ENCODE results near the gene MEX3A. TPM values are rescaled to one million over a fixed set of nuclear protein-coding genes. Genes with fewer than 3 reads are reported as not detected.
A peak's percentile ranks its signal among the peaks of the same experiment; 100 is the strongest.

The MEX3A gene
- total RNA-seq, 1 experiment from 2014 or later, result 5.0 TPM

- DNase-seq, result no peak
- Mint-ChIP-seq H3K27ac (ENCODE audit: unreplicated experiment) (peak overlapping the region; percentile 85), H3K27me3 (ENCODE audit: unreplicated experiment) (no peaks in the 10 kb centered on the region), H3K4me3 (ENCODE audit: low read depth, unreplicated experiment) (no peak overlapping the region), H3K9me3 (ENCODE audit: low read depth, unreplicated experiment) (no peaks in the 10 kb centered on the region), H3K4me1 (ENCODE audit: low read depth, unreplicated experiment) (peaks cover 47% of the 10 kb centered on the region), H3K36me3 (ENCODE audit: insufficient read depth, unreplicated experiment) (peaks cover 50% of the 10 kb centered on the region)
- intact Hi-C loops (cut with micrococcal nuclease; ENCODE audit: unreplicated experiment), result no loop called here
- no TSS peak for BruUV-seq (replicated peaks)
- CTCF ChIA-PET, result interaction anchor here (1.6 to 2.4 kb wide), 2 partner anchors 16 kb away, joined by 6 to 17 read pairs; no protein-coding TSS in a partner anchor
- no peak for TF ChIP-seq CTCF (IDR thresholded peaks at IDR 0.05; ENCODE audit: unreplicated experiment)
These were observed 30.2 kb upstream of the MEX3A start for GRCh38 chr1:156112276-156113137.

GRCh38 chr1:156111355-156111962, 29.2 kb upstream of the MEX3A start:
- no peaks in the 10 kb centered on the region for H3K9me3 Mint-ChIP-seq (ENCODE audit: low read depth, unreplicated experiment)
- peak overlapping the region; percentile 19 for H3K27ac Mint-ChIP-seq (ENCODE audit: unreplicated experiment)
- no peak overlapping the region for H3K4me3 Mint-ChIP-seq (ENCODE audit: low read depth, unreplicated experiment)
- H3K36me3 Mint-ChIP-seq (ENCODE audit: insufficient read depth, unreplicated experiment), result peaks cover 45% of the 10 kb centered on the region
- intact Hi-C loops (cut with micrococcal nuclease; ENCODE audit: unreplicated experiment), result no loop called here
- no peak for DNase-seq
- H3K4me1 Mint-ChIP-seq (ENCODE audit: low read depth, unreplicated experiment), result peaks cover 57% of the 10 kb centered on the region
- CTCF ChIA-PET, result interaction anchor here (0.6 to 1.6 kb wide), 2 partner anchors 15 kb away, joined by 3 to 6 read pairs; no protein-coding TSS in a partner anchor
- no peak for TF ChIP-seq CTCF (IDR thresholded peaks at IDR 0.05; ENCODE audit: unreplicated experiment)
- BruUV-seq (replicated peaks), result no TSS peak
- H3K27me3 Mint-ChIP-seq (ENCODE audit: unreplicated experiment), result no peaks in the 10 kb centered on the region

GRCh38 chr1:156110252-156110651, 28.0 kb upstream of the MEX3A start:
- intact Hi-C loops (cut with micrococcal nuclease; ENCODE audit: unreplicated experiment), result no loop called here
- no peak for DNase-seq
- no peaks in the 10 kb centered on the region for H3K27me3 Mint-ChIP-seq (ENCODE audit: unreplicated experiment)
- H3K4me3 Mint-ChIP-seq (ENCODE audit: low read depth, unreplicated experiment), result no peak overlapping the region
- no peak for TF ChIP-seq CTCF (IDR thresholded peaks at IDR 0.05; ENCODE audit: unreplicated experiment)
- peak overlapping the region; percentile 31 for H3K27ac Mint-ChIP-seq (ENCODE audit: unreplicated experiment)
- CTCF ChIA-PET, result no interaction called here
- peaks cover 65% of the 10 kb centered on the region for H3K4me1 Mint-ChIP-seq (ENCODE audit: low read depth, unreplicated experiment)
- no TSS peak for BruUV-seq (replicated peaks)
- no peaks in the 10 kb centered on the region for H3K9me3 Mint-ChIP-seq (ENCODE audit: low read depth, unreplicated experiment)
- peaks cover 43% of the 10 kb centered on the region for H3K36me3 Mint-ChIP-seq (ENCODE audit: insufficient read depth, unreplicated experiment)

- Mint-ChIP-seq H3K27me3 (ENCODE audit: unreplicated experiment) (no peaks in the 10 kb centered on the region), H3K9me3 (ENCODE audit: low read depth, unreplicated experiment) (no peaks in the 10 kb centered on the region), H3K36me3 (ENCODE audit: insufficient read depth, unreplicated experiment) (peaks cover 43% of the 10 kb centered on the region), H3K4me3 (ENCODE audit: low read depth, unreplicated experiment) (no peak overlapping the region), H3K4me1 (ENCODE audit: low read depth, unreplicated experiment) (peaks cover 74% of the 10 kb centered on the region), H3K27ac (ENCODE audit: unreplicated experiment) (peak overlapping the region; percentile 5)
- no peak for TF ChIP-seq CTCF (IDR thresholded peaks at IDR 0.05; ENCODE audit: unreplicated experiment)
- no peak for DNase-seq
- intact Hi-C loops (cut with micrococcal nuclease; ENCODE audit: unreplicated experiment), result no loop called here
- no TSS peak for BruUV-seq (replicated peaks)
- CTCF ChIA-PET, result no interaction called here
These were observed 26.5 kb upstream of the MEX3A start for GRCh38 chr1:156108664-156109241.

Data from Calu3 (cell line).